ENCODE measurements around the gene RPS21.
"Not testable (repeated sequence)": the region's sequence is repeated elsewhere in the genome, so short reads cannot be mapped to it uniquely, and the experiment has no call there.

The RPS21 gene

DNA sequence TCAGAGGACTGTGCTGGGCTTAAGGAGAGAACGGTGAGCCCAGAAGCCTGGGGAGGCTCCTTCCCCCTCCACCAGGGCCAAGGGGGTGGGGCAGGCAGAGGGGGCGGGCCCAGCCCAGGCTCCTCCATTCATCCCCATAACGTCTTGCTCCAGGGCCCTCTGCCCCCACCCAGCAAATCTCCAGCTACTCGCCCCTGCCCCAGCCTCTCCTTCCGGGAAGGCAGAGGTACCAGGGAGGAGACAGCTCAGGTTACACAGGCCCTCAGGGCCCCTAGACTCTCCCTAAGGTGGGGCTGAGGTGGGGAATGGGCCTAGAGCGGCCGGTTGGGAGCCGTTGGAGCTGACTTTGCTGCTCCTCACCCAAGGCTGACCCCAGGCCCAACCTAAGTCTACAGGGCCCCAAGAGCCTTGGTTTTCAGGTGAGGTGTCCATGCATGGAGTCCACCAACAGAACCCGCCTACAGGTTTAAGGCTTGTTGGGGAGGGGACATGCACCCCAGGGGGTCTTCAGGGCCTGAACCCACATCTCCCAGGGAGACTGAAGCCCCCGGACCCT is 21.0 kb upstream of the RPS21 start:
- DNase-seq, result peak; percentile 43 to 77

DNA sequence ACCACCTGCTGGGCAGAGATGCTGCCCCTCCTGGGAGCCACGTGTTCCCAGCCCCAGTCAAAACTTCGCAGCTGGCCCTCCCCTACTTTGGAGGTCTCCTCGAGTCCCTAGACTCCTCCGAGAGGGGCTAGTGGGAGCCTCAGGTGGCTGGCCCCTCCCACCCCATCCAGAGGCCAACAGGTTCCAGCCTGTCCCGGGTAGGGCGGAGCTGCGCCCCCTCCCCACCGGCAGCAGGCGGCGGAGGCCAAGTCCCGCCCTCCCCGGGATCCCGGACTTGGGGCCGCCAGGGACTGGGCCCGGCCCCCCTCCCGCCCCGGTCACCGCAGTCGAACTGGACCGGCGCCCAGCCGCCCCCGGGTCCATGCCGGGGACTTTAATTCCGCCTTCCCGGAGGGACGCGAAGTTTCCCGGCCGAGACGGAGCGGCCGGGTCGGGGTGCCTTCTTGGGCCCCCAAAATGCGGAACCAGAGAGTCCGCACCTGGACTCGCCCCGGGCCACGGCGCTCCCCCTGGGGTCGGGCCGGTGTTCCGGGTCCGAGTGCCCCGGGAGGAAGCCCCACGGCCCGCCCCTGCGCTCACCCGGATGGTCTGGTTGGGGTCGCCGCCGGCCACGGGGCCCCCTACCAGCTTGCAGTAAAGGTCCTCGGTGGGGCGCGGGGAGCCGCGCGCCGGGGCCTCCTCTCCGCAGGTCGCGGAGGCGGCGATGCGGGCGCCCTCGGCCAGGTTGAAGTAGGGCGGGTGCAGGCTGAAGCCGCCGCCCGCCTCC is 20.4 kb upstream of the RPS21 start:
- DNase-seq, result peak in 1 of 2 experiments; percentile 28

DNA sequence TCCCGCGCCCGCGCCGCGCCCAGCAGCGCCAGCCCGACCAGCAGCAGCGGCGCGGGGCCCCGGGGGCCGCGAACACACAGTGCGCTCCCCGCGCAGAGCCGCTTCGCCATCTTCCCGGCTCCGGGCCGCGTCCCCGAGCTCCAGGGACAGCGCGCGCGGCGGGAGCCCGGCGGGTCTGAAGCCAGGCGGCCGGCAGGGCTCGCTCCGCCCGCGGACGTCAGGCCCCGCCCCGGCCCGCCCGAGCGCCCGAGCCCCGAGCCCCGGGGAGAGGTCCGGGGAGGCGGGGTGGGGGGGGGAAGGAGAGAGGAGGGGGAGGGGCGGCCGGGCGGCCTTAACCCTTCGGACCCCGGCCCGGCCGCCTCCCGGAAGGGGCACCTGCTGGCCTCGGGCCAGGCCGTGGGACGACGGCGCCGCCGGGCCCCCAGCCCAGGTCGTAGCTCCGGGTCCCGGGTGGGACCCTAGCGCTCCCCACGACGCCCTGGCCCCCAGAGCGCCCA is 19.7 kb upstream of the RPS21 start, which contains the start of gene LAMA5:
TSS of gene LAMA5 (minus strand) at position 177 of the 497 bp plus-strand sequence. CDS start at position 110, 67 bp downstream.
- DNase-seq, result peak in 1 of 2 experiments; percentile 37

DNA sequence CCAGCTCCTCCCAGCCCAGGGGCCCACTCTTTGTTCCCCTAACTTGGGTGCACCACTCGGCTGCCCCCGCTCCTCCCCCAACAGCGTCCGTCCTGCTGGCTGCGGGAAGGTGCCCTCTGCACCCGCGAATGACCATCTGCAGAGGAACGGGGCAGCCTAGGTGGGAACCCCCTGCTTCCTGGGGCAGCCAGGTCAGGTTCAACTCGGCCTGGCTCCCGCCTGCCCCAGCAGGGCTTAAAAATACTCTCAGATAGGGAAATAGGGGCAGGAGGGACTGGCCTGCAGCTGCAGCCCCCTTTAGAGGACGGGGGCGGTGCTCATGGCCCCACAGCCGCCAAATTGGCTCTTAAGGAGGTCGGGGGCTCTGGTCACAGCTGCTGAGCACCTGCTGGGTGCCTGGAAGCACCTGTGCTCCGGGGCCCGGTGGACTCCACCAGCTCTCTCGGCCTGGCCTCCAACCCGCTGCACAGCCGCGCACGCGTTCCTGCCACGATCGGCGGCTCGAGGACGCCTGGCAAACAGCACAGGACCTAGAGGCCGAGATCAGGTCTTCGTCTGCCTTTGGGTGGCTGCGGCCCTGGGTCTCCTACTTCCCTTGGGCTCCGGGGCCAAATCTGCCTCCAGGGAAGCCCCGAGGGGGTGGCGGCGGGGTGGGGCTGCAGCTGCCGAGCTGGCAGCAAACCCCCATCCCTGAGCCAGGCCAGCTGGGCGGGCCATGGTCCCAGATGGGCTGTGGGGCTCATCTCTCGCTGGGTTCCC is 19.1 kb upstream of the RPS21 start:
- no peak for DNase-seq

DNA sequence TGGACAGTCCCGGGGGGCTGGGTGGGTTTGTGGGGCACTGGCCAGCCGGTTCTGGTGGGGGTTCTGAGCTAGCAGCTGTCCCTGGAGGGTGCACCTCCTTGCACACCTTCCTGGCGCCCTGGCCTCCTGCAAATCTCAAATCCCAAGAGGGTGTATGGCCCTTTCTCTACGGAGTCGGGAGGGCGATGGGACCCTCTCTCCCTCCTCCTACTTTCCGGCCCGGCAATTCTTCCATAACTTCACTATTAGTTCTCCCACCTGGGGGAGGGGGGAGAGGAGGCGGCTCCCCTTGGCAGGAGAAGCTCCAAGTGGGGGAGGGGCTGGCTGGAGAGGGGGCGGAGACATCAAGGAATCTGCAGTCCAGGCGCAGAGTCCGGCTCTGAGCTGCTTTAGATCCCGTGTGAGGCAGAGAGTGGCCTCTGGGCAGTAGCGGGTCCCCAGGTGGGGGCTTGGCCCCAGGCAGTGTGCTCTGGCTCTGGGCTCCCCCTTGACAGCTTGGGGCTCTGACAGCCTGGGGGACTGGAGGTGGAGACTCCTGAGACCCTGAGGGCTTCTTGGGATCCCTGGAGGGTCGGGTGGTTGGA is 18.4 kb upstream of the RPS21 start:
- DNase-seq, result peak in 1 of 2 experiments; percentile 53

DNA sequence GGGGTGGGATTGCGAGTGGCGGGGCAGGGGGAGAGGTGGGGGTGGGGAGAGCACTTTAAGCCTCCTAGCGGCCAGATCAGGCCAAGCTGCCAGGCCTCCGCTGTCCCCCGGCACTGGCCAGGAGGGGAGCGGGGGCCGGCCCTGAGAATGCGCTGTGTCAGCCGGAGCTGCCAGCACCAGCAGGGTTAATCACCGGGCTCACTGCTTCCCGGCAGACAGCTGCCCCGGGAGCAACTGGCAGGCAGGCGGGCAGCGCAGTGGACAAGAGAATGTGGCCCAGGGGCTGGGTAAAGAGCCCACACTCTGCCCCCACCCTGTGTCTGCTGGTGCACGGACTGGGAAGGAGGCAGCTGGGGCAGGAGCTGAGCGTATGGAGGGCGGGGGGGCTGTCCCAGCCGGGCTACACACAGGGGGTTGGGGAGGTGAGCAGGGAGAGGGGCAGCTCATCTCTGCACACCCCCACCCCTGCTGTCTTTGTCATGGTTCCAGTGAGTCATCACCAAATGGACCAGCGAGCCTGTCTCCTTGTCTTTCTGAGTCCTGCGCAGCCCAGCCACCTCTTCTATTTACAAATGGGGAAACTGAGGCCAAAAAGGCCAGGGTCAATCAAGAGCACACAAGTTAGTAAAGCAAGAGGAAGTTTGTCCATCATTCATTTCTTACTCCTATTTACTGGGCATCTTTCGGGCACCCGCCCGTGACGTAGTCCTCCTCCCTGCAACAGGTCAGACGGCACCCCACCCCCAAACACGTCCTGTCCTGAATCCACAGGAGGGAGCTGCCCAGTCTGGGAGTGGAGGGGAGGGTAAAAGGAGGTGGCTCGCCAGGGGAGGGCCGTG is 17.7 kb upstream of the RPS21 start:
- peak in 1 of 2 experiments; percentile 61 for DNase-seq

DNA sequence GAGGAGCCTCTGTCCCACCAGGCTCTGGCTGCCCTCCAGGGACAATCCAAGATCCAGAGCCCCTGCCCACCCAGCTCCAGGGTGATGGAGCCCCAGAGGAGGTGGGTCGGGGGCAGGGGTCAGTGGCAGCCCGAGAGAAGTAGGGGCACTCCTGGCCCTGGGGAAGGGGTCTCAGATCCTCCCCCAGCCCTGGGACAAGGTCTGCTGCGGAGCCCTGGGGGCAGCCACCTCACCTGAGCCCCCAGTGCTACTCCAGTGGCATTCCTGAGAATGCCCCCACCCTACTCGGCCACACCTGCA is 17.1 kb upstream of the RPS21 start:
- DNase-seq, result no peak

DNA sequence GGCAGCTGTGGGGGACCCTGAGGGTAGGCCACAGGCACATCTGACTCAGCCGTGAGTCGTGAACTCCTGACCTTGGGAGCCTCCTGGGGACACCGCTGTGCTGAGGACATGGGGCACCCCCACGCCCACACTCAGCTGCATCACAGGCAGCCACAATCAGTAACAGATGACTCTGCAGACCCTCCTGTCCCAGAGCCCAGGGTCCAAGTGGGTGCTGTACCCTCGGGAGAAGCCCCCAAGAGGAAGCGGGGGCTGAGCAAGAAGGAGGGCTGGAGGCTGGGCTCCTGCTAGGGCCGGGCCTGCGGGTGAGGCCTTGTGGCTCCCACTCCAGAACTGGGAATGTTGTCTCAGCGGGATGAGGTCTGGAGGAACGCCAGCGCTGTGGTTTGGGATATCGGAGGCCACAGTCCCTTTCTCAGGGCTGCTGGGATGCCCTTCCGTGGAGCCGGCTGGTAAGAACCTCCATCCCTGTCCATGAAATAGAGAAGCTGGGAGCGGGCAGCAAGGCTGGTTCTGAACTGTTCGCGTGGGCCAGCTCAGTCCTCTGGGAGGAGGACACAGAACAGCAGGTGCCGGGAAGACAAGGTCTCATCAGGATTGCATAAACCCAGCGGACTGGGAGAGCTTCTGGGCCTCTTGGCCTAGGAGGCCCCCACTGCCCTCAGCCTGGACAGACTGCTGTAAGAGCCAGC is 16.6 kb upstream of the RPS21 start:
- peak in 1 of 2 experiments; percentile 74 for DNase-seq

DNA sequence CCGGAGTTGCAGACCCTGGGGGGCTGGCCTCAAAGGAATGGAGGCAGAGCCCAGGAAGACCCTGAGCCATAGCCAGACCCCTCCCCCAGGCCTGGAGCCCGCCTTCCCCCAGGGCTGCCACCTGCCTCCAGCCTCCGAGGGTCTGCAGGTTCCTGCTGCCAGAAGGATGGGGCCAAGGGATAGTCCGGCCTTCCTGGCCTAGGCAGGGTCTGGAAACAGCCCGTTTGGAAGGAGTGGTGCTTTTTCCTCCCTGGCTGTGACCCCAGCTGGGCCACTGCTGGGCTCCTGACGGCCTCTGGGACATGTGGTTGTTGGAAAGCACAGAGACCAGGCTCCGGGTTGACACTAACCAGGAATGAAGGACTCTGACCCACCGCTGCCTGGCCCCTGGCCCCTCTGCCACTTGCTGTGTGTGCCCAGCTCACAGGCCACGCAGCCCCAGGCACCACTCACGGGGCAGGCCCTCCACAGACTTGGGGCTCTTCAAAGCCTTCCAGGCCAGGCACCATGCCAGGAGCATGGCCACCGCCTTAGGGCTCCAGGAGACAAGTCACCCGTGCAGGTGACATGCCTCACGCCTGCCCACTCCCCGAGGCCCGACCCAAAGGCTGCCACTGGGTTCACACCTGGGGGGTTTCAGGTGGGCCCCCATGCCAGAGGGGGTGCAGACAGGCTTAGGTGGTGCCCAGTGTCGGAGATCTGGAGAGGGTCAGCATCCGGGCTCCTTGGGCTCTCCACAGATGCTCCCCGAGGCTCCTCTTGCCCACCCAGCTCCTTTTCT is 15.9 kb upstream of the RPS21 start:
- DNase-seq, result no peak

DNA sequence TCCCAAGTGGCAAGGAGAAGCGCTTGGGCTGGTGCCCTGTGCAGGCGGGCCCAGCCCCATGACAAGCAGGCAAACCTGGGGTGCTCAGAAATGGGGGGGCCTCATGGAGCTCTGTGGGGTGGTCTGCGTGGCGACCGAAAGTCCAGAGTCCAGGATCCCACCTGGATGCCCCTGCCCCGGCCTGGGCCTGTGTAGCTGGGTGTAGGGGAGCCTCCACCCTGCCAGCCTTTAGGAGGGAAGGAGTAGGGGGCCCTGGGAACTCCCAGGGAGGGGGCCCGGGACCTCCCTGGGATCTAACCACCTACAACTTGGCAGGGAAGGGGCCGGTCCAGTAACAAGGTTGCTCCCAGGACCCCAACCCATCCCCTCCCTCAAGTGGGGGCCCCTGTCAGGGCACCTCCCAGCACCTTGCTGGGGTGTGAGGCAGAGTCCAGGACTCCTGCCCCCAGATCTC is 15.3 kb upstream of the RPS21 start:
- DNase-seq, result no peak

DNA sequence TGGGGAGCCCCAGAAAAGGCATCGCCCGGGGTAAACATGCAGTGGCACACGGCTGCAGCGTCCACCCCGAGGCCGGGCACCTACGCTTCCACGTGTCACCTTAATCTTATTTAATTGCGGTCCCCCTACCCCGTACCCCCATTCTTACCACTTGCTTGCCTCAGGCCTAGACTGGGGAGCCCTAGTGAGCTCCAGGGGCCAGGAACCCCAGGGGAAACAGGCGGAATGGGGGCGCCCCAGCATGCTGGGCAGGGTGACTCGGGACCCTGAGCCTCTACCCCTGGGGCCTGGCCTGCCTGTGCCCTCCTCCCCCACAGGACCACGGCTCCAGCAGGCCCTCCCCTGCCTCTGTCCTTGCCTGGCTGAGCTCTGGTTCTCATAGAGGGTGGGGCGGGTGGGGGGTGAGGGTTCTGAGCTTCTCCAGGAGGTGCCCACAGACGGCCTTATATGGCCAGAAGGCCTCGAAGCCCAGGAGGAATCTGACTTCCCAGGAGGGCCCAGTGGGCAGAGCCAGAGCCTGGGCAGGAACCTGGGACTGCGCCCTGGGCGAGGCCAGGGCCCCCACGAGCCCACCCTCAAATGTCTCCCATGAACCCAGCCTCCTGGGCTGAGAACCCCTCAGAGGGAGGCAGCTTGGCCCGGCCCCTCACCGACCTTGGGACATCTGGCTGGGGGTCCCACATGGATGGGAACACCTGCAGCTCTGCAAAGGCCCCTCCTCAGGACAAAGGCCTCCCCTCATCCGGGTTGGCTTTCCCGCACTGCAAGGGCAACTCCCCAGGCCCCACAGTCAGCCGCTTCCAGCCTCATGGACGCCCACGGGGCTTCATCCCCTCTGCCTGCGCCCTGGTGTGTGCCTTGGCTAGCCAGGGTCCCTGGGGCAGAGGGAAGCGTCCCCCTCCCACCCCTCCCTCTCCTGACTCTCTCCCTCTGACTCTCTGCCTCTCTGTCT is 14.6 kb upstream of the RPS21 start:
- DNase-seq, result no peak

DNA sequence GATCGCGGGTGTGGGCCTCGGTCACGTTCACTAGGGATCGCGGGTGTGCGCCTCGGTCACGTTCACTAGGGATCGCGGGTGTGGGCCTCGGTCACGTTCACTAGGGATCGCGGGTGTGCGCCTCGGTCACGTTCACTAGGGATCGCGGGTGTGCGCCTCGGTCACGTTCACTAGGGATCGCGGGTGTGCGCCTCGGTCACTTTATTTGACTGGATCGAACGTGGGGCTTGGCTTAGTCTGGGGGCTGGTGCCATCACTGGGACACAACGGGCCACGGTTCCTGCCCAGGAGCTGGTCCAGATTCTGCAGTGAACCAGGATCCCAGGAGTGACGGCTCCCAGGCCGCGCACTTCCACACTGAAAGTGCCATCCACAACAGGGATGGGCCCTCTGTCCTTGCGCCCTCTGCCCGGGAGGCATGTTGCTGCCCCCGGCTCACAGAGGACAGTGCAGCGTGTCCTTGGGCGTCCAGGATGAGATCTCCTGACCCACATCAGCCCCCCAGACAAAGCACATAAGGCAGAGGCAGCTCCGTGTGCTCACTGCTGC is 13.2 kb upstream of the RPS21 start:
- not testable (repeated sequence) for DNase-seq

DNA sequence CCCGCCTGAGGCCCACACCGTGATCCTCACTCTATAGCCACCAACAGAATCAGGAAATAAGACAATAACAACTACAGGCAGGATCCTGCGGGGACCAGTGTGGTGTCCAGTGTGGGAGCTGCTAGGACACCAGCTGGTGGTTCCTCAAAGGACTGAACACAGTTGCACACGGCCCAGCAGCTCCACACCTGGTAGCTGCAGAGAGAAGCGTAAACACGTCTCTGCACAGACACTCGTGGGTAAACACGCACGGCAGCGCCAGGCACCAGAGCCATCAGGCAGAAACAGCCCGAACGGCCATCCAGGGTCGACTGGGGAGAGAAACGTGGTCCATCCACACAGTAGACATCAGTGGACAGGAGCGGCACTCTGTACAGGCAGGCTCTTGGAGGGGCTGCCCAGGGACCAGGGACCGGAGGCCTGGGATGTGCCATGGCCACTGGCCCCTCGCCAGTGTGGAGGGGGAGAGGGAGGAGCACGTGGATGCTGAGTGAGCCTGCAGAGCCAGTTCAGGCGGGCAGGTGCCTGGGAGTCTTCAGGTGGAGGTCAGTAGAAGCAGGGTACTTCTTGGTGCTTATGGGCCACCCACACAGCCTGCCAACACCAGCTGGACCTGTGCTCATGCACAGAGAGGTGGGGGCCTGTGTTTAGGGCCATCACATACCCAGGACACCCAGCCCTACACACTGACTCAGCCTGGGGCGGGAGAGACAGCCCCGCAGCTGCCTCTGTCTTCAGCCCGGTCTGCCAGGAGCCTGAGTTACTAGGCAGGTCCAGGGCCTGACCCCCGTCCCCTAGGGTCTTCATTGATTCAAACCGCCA is 12.4 kb upstream of the RPS21 start:
- DNase-seq, result no peak

DNA sequence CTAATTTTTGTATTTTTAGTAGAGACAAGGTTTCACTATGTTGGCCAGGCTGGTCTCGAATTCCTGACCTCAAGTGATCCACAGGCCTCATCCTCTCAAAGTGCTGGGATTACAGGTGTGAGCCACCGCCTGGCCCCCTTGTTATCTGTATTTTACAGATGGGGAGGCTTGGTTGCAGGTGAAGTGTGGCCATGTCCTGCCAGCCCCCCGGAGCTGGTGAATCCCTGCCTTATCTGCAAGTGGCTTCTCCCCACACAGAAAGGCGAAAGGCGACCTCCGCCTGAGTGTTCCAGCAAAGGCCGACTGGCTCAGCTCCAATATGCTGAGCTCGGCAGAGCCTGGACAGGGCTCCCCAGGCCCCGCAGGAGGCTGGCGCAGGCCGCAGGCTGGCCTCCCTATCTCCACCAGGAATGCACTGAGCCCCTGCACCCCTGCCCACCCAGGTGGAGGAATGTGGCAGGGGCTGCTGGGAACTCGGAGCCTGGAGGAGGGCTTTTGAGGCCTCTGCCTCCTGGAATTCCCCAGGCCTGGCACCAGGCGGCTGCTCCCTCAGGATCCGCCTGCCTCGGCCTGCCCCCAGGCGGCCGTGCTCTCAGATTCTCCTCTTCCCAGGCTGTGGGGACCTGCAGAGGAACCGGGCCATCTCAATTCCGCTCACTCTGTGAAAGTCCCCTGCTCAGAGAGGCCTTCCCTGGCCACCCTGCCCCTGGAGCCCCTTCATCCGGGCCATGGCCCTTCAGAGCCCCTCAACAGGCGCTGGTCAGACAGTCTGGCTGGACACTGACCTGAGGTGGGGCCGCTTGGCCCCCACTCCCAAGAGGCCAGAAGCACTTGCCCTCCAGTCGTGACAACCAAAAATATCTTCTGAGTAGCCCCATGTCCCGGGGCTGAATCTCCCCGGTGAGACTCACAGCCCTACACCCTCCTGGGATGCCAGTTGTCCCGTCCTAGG is 10.5 kb upstream of the RPS21 start:
- no peak for DNase-seq

DNA sequence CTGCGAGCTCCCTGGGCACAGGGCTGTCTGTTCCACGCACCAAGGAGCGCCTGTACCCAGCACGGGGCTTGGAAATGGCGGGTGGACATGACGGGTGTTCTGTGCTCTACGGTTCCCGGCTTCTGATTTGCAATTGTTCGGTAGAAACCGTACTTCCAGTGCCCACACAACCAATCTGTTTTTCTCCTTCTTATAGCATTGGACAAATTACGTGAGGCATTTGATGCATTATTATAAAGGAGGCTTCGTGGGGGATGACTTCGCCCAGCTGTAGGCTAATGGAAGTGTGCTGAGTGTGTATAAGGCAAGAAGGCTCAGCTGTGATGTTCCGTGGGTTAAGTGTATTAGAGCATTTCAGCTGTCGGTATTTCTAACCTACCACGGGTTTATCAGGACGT is 9.8 kb upstream of the RPS21 start:
- no peak for DNase-seq

DNA sequence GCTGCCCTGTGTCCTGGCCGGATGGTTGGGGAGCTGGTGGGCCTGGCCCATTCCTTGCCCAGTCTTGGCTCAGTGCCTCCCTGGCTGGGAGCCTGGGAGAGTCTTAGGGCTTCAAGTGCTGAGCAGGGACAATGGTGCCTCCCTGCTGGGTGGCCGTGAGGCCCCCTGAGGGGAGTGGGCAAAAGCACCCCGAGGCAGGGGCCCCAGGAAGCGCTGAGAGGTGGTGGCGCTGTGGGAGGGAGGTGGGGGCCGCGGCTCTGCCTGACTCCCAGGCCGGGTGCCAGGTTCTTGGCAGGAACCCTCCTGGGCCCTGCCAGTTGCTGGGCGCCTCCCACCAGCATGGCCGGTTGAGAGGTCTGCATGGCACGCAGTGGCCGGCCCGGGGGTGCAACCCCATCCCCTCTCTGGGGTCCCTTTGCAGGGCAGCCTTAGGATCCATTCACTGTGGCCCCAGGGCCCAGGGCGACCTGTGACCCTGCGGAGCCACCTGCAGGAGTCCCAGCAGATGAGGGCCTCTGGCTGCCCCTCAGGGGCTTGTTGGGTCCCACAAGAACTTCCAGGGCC is 9.2 kb upstream of the RPS21 start:
- no peak for DNase-seq

DNA sequence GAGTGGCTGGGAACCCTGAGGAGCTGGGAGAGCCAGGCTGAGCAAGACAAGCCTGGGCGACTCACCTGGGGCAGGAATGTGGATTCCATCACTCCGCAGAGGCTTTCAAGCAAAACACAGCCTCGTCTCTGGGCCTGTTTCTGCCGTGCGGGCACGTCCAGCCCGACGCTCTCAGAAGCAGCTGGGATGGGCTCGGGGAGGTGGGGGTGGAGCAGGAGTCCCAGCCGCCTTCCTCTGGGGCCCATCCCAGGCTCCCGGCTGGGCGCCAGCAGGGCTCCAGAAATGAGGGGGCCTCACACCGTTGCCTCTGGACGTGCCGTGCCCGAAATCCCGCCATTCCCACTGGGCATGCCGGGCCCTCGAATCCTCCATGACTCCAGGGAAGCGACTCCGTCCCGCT is 8.7 kb upstream of the RPS21 start:
- no peak for DNase-seq

Data from SW 1271 (cell line).